ENCODE data around the gene BMPR1A. TPM values are rescaled to one million over a fixed set of nuclear protein-coding genes. Genes with fewer than 3 reads are reported as not detected.
A peak's percentile ranks its signal among the peaks of the same experiment; 100 is the strongest.

The BMPR1A gene
- total RNA-seq, 1 donor, result 71.7 TPM

GRCh38 chr10:86941991-86942421 lies 185.6 kb downstream of the BMPR1A start:
- Histone ChIP-seq H3K4me3 (ENCODE audit: insufficient read depth, low read length) (no peak overlapping the region), H3K9me3 (ENCODE audit: low read depth, low read length) (no peaks in the 10 kb centered on the region), H3K4me1 (ENCODE audit: insufficient read depth, low read length) (peaks cover 2% of the 10 kb centered on the region), H4K20me1 (ENCODE audit: insufficient read depth, low read length) (no peaks in the 10 kb centered on the region), H3K27ac (ENCODE audit: low read depth, low read length) (no peak overlapping the region), H3K36me3 (ENCODE audit: insufficient read depth, low read length) (no peaks in the 10 kb centered on the region), H3K4me2 (ENCODE audit: insufficient read depth, low read length) (peak overlapping the region; percentile 4), H2AFZ (ENCODE audit: low read length) (no peak overlapping the region), H3K27me3 (ENCODE audit: insufficient read depth, low read length) (peaks cover 2% of the 10 kb centered on the region), H3K79me2 (ENCODE audit: insufficient read depth, low read length) (no peaks in the 10 kb centered on the region)
- peak; percentile 29 for DNase-seq (ENCODE audit: insufficient read length, low spot score, missing footprints)
- TF ChIP-seq, protein P1, sequence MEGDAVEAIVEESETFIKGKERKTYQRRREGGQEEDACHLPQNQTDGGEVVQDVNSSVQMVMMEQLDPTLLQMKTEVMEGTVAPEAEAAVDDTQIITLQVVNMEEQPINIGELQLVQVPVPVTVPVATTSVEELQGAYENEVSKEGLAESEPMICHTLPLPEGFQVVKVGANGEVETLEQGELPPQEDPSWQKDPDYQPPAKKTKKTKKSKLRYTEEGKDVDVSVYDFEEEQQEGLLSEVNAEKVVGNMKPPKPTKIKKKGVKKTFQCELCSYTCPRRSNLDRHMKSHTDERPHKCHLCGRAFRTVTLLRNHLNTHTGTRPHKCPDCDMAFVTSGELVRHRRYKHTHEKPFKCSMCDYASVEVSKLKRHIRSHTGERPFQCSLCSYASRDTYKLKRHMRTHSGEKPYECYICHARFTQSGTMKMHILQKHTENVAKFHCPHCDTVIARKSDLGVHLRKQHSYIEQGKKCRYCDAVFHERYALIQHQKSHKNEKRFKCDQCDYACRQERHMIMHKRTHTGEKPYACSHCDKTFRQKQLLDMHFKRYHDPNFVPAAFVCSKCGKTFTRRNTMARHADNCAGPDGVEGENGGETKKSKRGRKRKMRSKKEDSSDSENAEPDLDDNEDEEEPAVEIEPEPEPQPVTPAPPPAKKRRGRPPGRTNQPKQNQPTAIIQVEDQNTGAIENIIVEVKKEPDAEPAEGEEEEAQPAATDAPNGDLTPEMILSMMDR (IDR thresholded peaks at IDR 0.05; ENCODE audit: extremely low read depth, low read depth, low read length), result no peak

GRCh38 chr10:86942441-86943315 lies 186.3 kb downstream of the BMPR1A start:
- no peaks in the 10 kb centered on the region for H3K36me3 ChIP-seq (ENCODE audit: insufficient read depth, low read length)
- no peaks in the 10 kb centered on the region for H3K79me2 ChIP-seq (ENCODE audit: insufficient read depth, low read length)
- peak overlapping the region; percentile 4 for H3K4me2 ChIP-seq (ENCODE audit: insufficient read depth, low read length)
- DNase-seq (ENCODE audit: insufficient read length, low spot score, missing footprints), result peak; percentile 65
- no peaks in the 10 kb centered on the region for H3K4me1 ChIP-seq (ENCODE audit: insufficient read depth, low read length)
- TF ChIP-seq, protein P1 (IDR thresholded peaks at IDR 0.05; ENCODE audit: extremely low read depth, low read depth, low read length), result no peak
- H3K9me3 ChIP-seq (ENCODE audit: low read depth, low read length), result no peaks in the 10 kb centered on the region
- no peaks in the 10 kb centered on the region for H4K20me1 ChIP-seq (ENCODE audit: insufficient read depth, low read length)
- H2AFZ ChIP-seq (ENCODE audit: low read length), result peak overlapping the region; percentile 41
- H3K27me3 ChIP-seq (ENCODE audit: insufficient read depth, low read length), result peaks cover 4% of the 10 kb centered on the region
- no peak overlapping the region for H3K4me3 ChIP-seq (ENCODE audit: insufficient read depth, low read length)
- no peak overlapping the region for H3K27ac ChIP-seq (ENCODE audit: low read depth, low read length)

DNA sequence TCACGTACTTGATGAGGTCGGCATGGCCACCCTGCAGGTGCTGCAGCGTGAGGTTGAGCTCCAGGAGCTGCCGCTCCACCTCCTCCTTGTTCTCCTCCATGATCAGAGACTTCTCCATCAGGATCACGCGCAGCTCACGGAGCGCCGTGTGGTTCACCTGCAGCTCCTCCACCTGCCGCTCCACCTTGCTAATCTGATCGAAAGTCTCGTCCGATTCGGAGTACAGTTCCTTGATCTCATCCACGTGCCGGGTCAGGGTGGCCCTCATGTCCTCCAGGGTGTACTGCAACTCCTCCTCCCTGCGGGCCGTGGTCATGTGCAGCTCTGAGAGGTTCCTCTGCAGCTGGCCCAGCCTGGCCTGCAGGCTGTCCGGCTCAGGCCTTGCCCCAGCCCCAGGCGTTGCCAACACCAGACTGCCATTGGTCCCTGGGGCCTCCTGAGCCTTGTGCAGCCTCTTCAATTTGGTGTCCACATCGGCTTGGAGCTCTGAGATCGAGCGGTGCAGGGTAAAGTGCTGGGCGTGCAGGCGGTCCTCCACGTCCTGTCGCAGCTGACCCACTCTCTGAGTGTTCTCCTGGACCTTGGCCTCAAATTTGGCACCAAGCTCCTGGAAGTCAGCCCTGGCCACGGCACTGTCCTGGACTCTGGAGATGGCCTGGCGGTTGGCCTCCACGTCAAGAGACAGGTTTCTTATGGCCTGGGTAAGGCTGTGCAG lies 187.1 kb downstream of the BMPR1A start:
- Histone ChIP-seq H3K9me3 (ENCODE audit: low read depth, low read length) (no peaks in the 10 kb centered on the region), H3K27ac (ENCODE audit: low read depth, low read length) (no peak overlapping the region), H4K20me1 (ENCODE audit: insufficient read depth, low read length) (no peaks in the 10 kb centered on the region), H3K4me1 (ENCODE audit: insufficient read depth, low read length) (no peaks in the 10 kb centered on the region), H3K4me3 (ENCODE audit: insufficient read depth, low read length) (no peak overlapping the region), H3K36me3 (ENCODE audit: insufficient read depth, low read length) (no peaks in the 10 kb centered on the region), H3K79me2 (ENCODE audit: insufficient read depth, low read length) (no peaks in the 10 kb centered on the region), H3K27me3 (ENCODE audit: insufficient read depth, low read length) (peaks cover 5% of the 10 kb centered on the region), H2AFZ (ENCODE audit: low read length) (no peak overlapping the region), H3K4me2 (ENCODE audit: insufficient read depth, low read length) (no peak overlapping the region)
- peak; percentile 19 for DNase-seq (ENCODE audit: insufficient read length, low spot score, missing footprints)
- TF ChIP-seq, protein P1 (IDR thresholded peaks at IDR 0.05; ENCODE audit: extremely low read depth, low read depth, low read length), result no peak

DNA sequence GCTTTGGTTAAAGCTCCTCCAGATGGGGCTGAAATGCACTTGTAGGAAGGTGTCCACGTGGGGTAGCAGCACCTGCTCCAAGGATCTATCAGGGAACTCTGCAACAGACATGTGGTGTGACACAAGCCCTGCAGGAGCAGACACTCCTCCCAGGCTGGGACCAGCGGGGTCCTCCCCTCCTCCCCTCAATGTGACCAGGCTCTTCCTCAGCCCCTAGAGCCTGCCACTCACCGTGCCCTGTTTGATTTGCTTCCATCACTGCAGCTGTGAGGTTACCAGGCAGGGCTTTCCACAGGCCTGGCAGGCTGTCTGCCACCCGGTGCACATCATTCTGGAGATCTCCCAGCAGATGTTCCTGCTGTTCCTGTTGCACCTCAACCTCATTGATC lies 187.6 kb downstream of the BMPR1A start:
- Histone ChIP-seq H4K20me1 (ENCODE audit: insufficient read depth, low read length) (no peaks in the 10 kb centered on the region), H3K4me3 (ENCODE audit: insufficient read depth, low read length) (no peak overlapping the region), H3K27me3 (ENCODE audit: insufficient read depth, low read length) (peaks cover 5% of the 10 kb centered on the region), H3K4me2 (ENCODE audit: insufficient read depth, low read length) (no peak overlapping the region), H3K4me1 (ENCODE audit: insufficient read depth, low read length) (no peaks in the 10 kb centered on the region), H3K79me2 (ENCODE audit: insufficient read depth, low read length) (no peaks in the 10 kb centered on the region), H2AFZ (ENCODE audit: low read length) (no peak overlapping the region), H3K9me3 (ENCODE audit: low read depth, low read length) (no peaks in the 10 kb centered on the region), H3K36me3 (ENCODE audit: insufficient read depth, low read length) (no peaks in the 10 kb centered on the region), H3K27ac (ENCODE audit: low read depth, low read length) (no peak overlapping the region)
- DNase-seq (ENCODE audit: insufficient read length, low spot score, missing footprints), result peak; percentile 64
- TF ChIP-seq, protein P1 (IDR thresholded peaks at IDR 0.05; ENCODE audit: extremely low read depth, low read depth, low read length), result no peak
